ENCODE results near the gene TNNC1. TPM values are rescaled to one million over a fixed set of nuclear protein-coding genes. Genes with fewer than 3 reads are reported as not detected.

Gene TNNC1
- total and polyA plus RNA-seq, 2 of the 13 experiments (the other 11 are each of a cell fraction or from before 2014, with no cell fraction given), result 11.8 to 36.4 TPM

DNA sequence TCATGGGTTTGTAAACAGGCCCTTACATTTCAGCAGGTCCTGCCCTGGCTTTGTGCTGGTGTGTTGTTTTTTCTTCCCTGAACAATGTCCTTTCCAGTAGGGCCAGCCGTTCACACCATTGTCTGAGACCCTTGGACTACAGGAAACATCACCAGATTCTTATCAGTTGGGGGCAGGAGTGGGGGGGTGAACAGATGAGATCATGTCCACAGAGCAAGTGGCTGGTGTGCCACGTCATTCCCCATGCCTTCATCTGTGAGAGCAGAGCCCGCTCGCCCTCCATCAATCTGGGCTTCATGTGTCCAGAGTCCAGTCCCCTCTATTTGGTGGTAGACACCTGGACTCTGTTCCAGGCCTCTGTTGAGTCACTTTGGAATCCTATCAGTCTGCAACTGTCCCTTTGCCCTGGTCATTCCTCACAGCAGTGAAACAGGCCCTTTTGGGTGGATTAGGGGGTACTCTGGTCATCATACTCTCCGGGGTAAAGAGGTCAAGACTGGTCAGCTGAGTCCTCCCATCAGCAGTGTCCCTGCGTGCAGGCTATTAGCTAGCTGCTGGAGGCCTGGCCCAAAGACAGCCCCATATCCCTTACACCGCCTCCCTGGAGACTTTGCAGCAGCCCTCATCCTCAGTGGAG is 23.9 kb downstream of the TNNC1 start (continued):
- no peak for TF ChIP-seq IRF9 (CRISPR knock-in tag; IDR thresholded peaks at IDR 0.05; ENCODE audit: borderline replicate concordance)
- peak; percentile 78 for TF ChIP-seq DMAP1 (CRISPR knock-in tag; IDR thresholded peaks at IDR 0.05)
- TF ChIP-seq ATF2 (CRISPR knock-in tag; IDR thresholded peaks at IDR 0.05), result peak; percentile 95
- TF ChIP-seq MAZ (IDR thresholded peaks at IDR 0.05; ENCODE audit: borderline replicate concordance, low read depth, low read length), result 0 out of 2 replicates have a peak, but pooled peaks have one; percentile 51
- peak; percentile 44; the same call in 1 of the 2 replicates for TF ChIP-seq MAZ (CRISPR knock-in tag; IDR thresholded peaks at IDR 0.05; ENCODE audit: low read depth)
- peak; percentile 98 for TF ChIP-seq PHF21A (CRISPR knock-in tag; IDR thresholded peaks at IDR 0.05)
- 0 out of 2 replicates have a peak, but pooled peaks have one; percentile 64 for TF ChIP-seq ZBTB20 (CRISPR knock-in tag; IDR thresholded peaks at IDR 0.05; ENCODE audit: borderline replicate concordance, low read depth)
- TF ChIP-seq RXRB (CRISPR knock-in tag; IDR thresholded peaks at IDR 0.05; ENCODE audit: borderline replicate concordance), result peak; percentile 83
- no peak for TF ChIP-seq RFXANK (CRISPR knock-in tag; IDR thresholded peaks at IDR 0.05)
- peak; percentile 51; the same call in 1 of the 2 replicates for TF ChIP-seq THRA (CRISPR knock-in tag; IDR thresholded peaks at IDR 0.05; ENCODE audit: borderline replicate concordance)
- peak; percentile 69 for TF ChIP-seq ZNF605 (CRISPR knock-in tag; IDR thresholded peaks at IDR 0.05)
- 0 out of 2 replicates have a peak, but pooled peaks have one; percentile 22 for TF ChIP-seq ZNF557 (CRISPR knock-in tag; IDR thresholded peaks at IDR 0.05)
- TF ChIP-seq ZNF547 (CRISPR knock-in tag; IDR thresholded peaks at IDR 0.05), result peak; percentile 62; the same call in 1 of the 2 replicates
- TF ChIP-seq IRX3 (CRISPR knock-in tag; IDR thresholded peaks at IDR 0.05; ENCODE audit: borderline replicate concordance, low read depth), result no peak
- TF ChIP-seq ELF1 (CRISPR knock-in tag; IDR thresholded peaks at IDR 0.05), result 0 out of 2 replicates have a peak, but pooled peaks have one; percentile 26
- TF ChIP-seq, protein P1, sequence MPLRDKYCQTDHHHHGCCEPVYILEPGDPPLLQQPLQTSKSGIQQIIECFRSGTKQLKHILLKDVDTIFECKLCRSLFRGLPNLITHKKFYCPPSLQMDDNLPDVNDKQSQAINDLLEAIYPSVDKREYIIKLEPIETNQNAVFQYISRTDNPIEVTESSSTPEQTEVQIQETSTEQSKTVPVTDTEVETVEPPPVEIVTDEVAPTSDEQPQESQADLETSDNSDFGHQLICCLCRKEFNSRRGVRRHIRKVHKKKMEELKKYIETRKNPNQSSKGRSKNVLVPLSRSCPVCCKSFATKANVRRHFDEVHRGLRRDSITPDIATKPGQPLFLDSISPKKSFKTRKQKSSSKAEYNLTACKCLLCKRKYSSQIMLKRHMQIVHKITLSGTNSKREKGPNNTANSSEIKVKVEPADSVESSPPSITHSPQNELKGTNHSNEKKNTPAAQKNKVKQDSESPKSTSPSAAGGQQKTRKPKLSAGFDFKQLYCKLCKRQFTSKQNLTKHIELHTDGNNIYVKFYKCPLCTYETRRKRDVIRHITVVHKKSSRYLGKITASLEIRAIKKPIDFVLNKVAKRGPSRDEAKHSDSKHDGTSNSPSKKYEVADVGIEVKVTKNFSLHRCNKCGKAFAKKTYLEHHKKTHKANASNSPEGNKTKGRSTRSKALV (CRISPR knock-in tag; IDR thresholded peaks at IDR 0.05), result 0 out of 2 replicates have a peak, but pooled peaks have one; percentile 27
- peak; percentile 55; the same call in 1 of the 2 replicates for TF ChIP-seq ZZZ3 (CRISPR knock-in tag; IDR thresholded peaks at IDR 0.05; ENCODE audit: borderline replicate concordance)
- TF ChIP-seq YY1 (IDR thresholded peaks at IDR 0.05; ENCODE audit: insufficient read depth, insufficient replicate concordance, low read depth, low read length), result peak; percentile 37
- TF ChIP-seq MLLT10 (CRISPR knock-in tag; IDR thresholded peaks at IDR 0.05), result no peak
- no peak for TF ChIP-seq SP1 (IDR thresholded peaks at IDR 0.05)
- peak; percentile 52 for TF ChIP-seq SP1 (CRISPR knock-in tag; IDR thresholded peaks at IDR 0.05)

Data from HepG2 (cell line).